OCI-LY7 (cell line): ENCODE data around the gene EDAR. TPM values are rescaled to one million over a fixed set of nuclear protein-coding genes. Genes with fewer than 3 reads are reported as not detected.

Experiments
- BruUV-seq: library from RNA; stranded (reverse); fragments of 400-500 nt; replicated peaks from 2 replicates; lab custom pipeline; 2021; lab: Mats Ljungman, UMichigan
- CTCF ChIA-PET: fragments of 300-600 bp; sonication (Branson Sonifier 250); formaldehyde crosslinking; loops from one replicate; lab custom pipeline; 2022; ENCODE audit warnings: antibody characterized with exemption; ENCODE audit not compliant: unreplicated experiment; lab: Charles Lee
- POLR2A ChIA-PET: fragments of 300-600 bp; sonication (Branson Sonifier 250); formaldehyde crosslinking; loops from one replicate; lab custom pipeline; 2022; ENCODE audit warnings: antibody characterized with exemption; lab: Charles Lee
- DNase-seq: peaks from one replicate; pipeline ENCODE4 v3.0.0-alpha.2; 2015; ENCODE audit warnings: low spot score
- H2AFZ ChIP-seq: fragments of 200-600 bp; sonication (generic), shearing (Covaris generic); 2 replicates; pipeline ENCODE4 v1.6.1; 2014; ENCODE audit warnings: mild to moderate bottlenecking, antibody characterized with exemption, low read length, moderate library complexity
- H3K27ac ChIP-seq: fragments of 200-600 bp; sonication (generic); 2 replicates; pipeline ENCODE4 v1.5.1; 2014; ENCODE audit warnings: mixed run types, low read depth, mild to moderate bottlenecking, moderate library complexity, low read length, inconsistent platforms; ENCODE audit not compliant: poor library complexity, severe bottlenecking
- H3K36me3 ChIP-seq: fragments of 200-600 bp; sonication (generic); 2 replicates; pipeline ENCODE4 v1.6.1; 2014; ENCODE audit warnings: mild to moderate bottlenecking, antibody characterized with exemption, low read length, moderate library complexity, mixed read lengths; ENCODE audit not compliant: insufficient read depth
- H3K4me1 ChIP-seq: fragments of 200-600 bp; sonication (generic); 2 replicates; pipeline ENCODE4 v1.5.1; 2014; ENCODE audit warnings: mild to moderate bottlenecking, low read length; ENCODE audit not compliant: insufficient read depth, poor library complexity, severe bottlenecking
- H3K4me2 ChIP-seq: fragments of 200-600 bp; sonication (generic); 2 replicates; pipeline ENCODE4 v1.6.1; 2014; ENCODE audit warnings: mild to moderate bottlenecking, low read length
- H3K4me3 ChIP-seq: fragments of 200-600 bp; sonication (generic); 2 replicates; pipeline ENCODE4 v1.5.1; 2014; ENCODE audit warnings: mild to moderate bottlenecking, low read depth, low read length; ENCODE audit not compliant: poor library complexity, severe bottlenecking
- H3K79me2 ChIP-seq: fragments of 200-600 bp; sonication (generic); 2 replicates; pipeline ENCODE4 v1.6.1; 2016; ENCODE audit warnings: low read depth, mild to moderate bottlenecking, low read length, moderate library complexity, mixed read lengths; ENCODE audit not compliant: insufficient read depth
- H3K9me2 ChIP-seq: fragments of 200-600 bp; sonication (generic); 2 replicates; pipeline ENCODE4 v1.6.1; 2016; ENCODE audit warnings: mild to moderate bottlenecking, low read length, mixed read lengths; ENCODE audit not compliant: insufficient read depth
- H3K9me3 ChIP-seq: fragments of 200-600 bp; sonication (generic); 2 replicates; pipeline ENCODE4 v1.6.1; 2014; ENCODE audit warnings: mild to moderate bottlenecking, mixed run types, low read length, mixed read lengths
- H4K20me1 ChIP-seq: fragments of 200-600 bp; sonication (generic); 2 replicates; pipeline ENCODE4 v1.6.1; 2014; ENCODE audit warnings: mild to moderate bottlenecking, antibody characterized with exemption, low read length, moderate library complexity, mixed read lengths; ENCODE audit not compliant: insufficient read depth
- CTCF ChIP-seq: fragments of 200-600 bp; sonication (generic); conservative IDR thresholded peaks from 2 replicates; pipeline ENCODE4 v1.5.1; 2014; ENCODE audit warnings: mild to moderate bottlenecking, antibody characterized with exemption, low read length, moderate library complexity, mixed read lengths
- EZH2phosphoT487 ChIP-seq: fragments of 200-600 bp; sonication (generic); IDR thresholded peaks from 2 replicates; pipeline ENCODE4 v1.6.1; 2018; ENCODE audit warnings: low read depth, borderline replicate concordance, mild to moderate bottlenecking, mixed run types, antibody characterized with exemption, low read length, moderate library complexity, mixed read lengths
- intact Hi-C: fragments of 100-400 bp; cut with micrococcal nuclease; formaldehyde crosslinking; loops from one replicate; pipeline ENCODE4 v1.10.0; 2022; ENCODE audit not compliant: unreplicated experiment
- total RNA-seq, 2 experiments: library from RNA; depleted of rRNA in 1 of 2; stranded (reverse); fragments of >200 nt in 1 of 2; shearing (Covaris generic) in 1 of 2; gene quantifications; 2 replicates each; pipeline ENCODE4 v1.2.3, GENCODE V29; 2014 to 2022

Gene EDAR
- total RNA-seq, 2 experiments from 2014 or later: not detected

GRCh38 chr2:108916122-108916795, 72.8 kb downstream of the EDAR start:
- BruUV-seq: no TSS peak
- TF ChIP-seq EZH2phosphoT487 (no peak), CTCF (no peak)
- Histone ChIP-seq H3K9me2 (no peaks in the 10 kb centered on the region), H3K4me2 (no peak overlapping the region), H3K36me3 (no peaks in the 10 kb centered on the region), H3K4me1 (no peaks in the 10 kb centered on the region), H3K79me2 (no peaks in the 10 kb centered on the region), H3K27ac (no peak overlapping the region), H3K9me3 (no peaks in the 10 kb centered on the region), H4K20me1 (no peaks in the 10 kb centered on the region), H3K4me3 (no peak overlapping the region), H2AFZ (no peak overlapping the region)
- POLR2A ChIA-PET: interaction anchor here (0.7 kb wide), 1 partner anchor 16 kb away, joined by 4 read pairs; no protein-coding TSS in a partner anchor
- intact Hi-C loops: no loop called here
- CTCF ChIA-PET: no interaction called here
- no peak for DNase-seq

- no peaks in the 10 kb centered on the region for H3K9me2 ChIP-seq
- ChIA-PET CTCF (no interaction called here), POLR2A (interaction anchor here (0.7 kb wide), 1 partner anchor 779 kb away, joined by 4 read pairs; no protein-coding TSS in a partner anchor)
- no peaks in the 10 kb centered on the region for H3K79me2 ChIP-seq
- no peaks in the 10 kb centered on the region for H3K36me3 ChIP-seq
- no peak for TF ChIP-seq EZH2phosphoT487
- no peak for TF ChIP-seq CTCF
- no peak for DNase-seq
- no peak overlapping the region for H2AFZ ChIP-seq
- no peaks in the 10 kb centered on the region for H3K9me3 ChIP-seq
- no TSS peak for BruUV-seq
- no peak overlapping the region for H3K27ac ChIP-seq
- intact Hi-C loops: no loop called here
- no peaks in the 10 kb centered on the region for H4K20me1 ChIP-seq
- H3K4me2 ChIP-seq: no peak overlapping the region
- no peaks in the 10 kb centered on the region for H3K4me1 ChIP-seq
- H3K4me3 ChIP-seq: no peak overlapping the region
Observed at GRCh38 chr2:108912629-108912902, 76.5 kb downstream of the EDAR start.

- H3K4me3 ChIP-seq: no peak overlapping the region
- CTCF ChIA-PET: no interaction called here
- no peaks in the 10 kb centered on the region for H3K9me2 ChIP-seq
- H3K4me2 ChIP-seq: no peak overlapping the region
- no peak overlapping the region for H3K27ac ChIP-seq
- no peaks in the 10 kb centered on the region for H4K20me1 ChIP-seq
- H3K4me1 ChIP-seq: no peaks in the 10 kb centered on the region
- H3K9me3 ChIP-seq: no peaks in the 10 kb centered on the region
- H3K36me3 ChIP-seq: no peaks in the 10 kb centered on the region
- POLR2A ChIA-PET: interaction anchor here (0.7 to 0.9 kb wide), 2 partner anchors 11 to 779 kb away, joined by 3 to 4 read pairs; no protein-coding TSS in a partner anchor
- H2AFZ ChIP-seq: no peak overlapping the region
- DNase-seq: no peak
- intact Hi-C loops: no loop called here
- H3K79me2 ChIP-seq: no peaks in the 10 kb centered on the region
- TF ChIP-seq EZH2phosphoT487: no peak
- TF ChIP-seq CTCF: no peak
- no TSS peak for BruUV-seq
Observed at GRCh38 chr2:108911807-108912628, 77.0 kb downstream of the EDAR start.
